H1 (cell line): ENCODE measurements around the gene KCNQ2. TPM values are rescaled to one million over a fixed set of nuclear protein-coding genes. Genes with fewer than 3 reads are reported as not detected.

ENCODE experiments used
- CBX5 ChIP-seq: fragments of 300-800, 300-1000 bp; sonication (generic); IDR thresholded peaks from 2 replicates; pipeline ENCODE4 v1.7.1; 2016; ENCODE audit warnings: antibody characterized with exemption, low read length, low read depth
- CHD2 ChIP-seq: IDR thresholded peaks from 2 replicates; pipeline ENCODE4 v1.6.1; 2012; ENCODE audit warnings: low read length, improper control_type of control experiment
- EGR1 ChIP-seq: IDR thresholded peaks from 2 replicates; pipeline ENCODE4 v1.6.1; 2011; ENCODE audit warnings: low read depth, low read length, borderline replicate concordance
- KDM4A ChIP-seq: IDR thresholded peaks from one replicate; pipeline ENCODE4 v1.7.1; 2012; ENCODE audit warnings: low read depth, mild to moderate bottlenecking, moderate library complexity, low read length, inconsistent platforms; ENCODE audit not compliant: severe bottlenecking
- MAFK ChIP-seq: IDR thresholded peaks from 2 replicates; pipeline ENCODE4 v1.6.1; 2012; ENCODE audit warnings: low read depth, mild to moderate bottlenecking, improper control_type of control experiment, low read length
- YY1 ChIP-seq: IDR thresholded peaks from 2 replicates; pipeline ENCODE4 v1.6.1; 2011; ENCODE audit warnings: low read depth, mild to moderate bottlenecking, low read length
- polyA plus RNA-seq, 7 experiments: library from polyadenylated mRNA; depleted of rRNA in 3 of 7; stranded (reverse) in 5 of 7; unstranded in 2 of 7; fragments of >200 nt in 5 of 7; fragments of 200-250 nt in 2 of 7; gene quantifications; 1 replicate in 5 of 7; 2 replicates in 1 of 7; 4 replicates in 1 of 7; pipeline versions ENCODE4 v1.2.1 to v1.2.3, GENCODE V29; 2011 to 2013; ENCODE audit warnings: missing spikeins in 2 of 7, mixed read lengths in 2 of 7
- total RNA-seq: library from RNA; stranded (reverse); fragmentation: NEBNext Ultra II Directional; extraction: Animal tissue kit (Norgen Biotek cat#: 25700); gene quantifications from 2 replicates; pipeline ENCODE4 v1.2.1, GENCODE V29; 2021

The KCNQ2 gene
- total and polyA plus RNA-seq, 2 of the 8 experiments (the other 6 are each of a cell fraction or from before 2014, with no cell fraction given), result 82.6 to 243 TPM

GRCh38 chr20:63471002-63471716, 1.3 kb downstream of the KCNQ2 start (continued):
- no peak for TF ChIP-seq MAFK
- no peak for TF ChIP-seq CHD2
- TF ChIP-seq CBX5, result no peak
- TF ChIP-seq KDM4A, result peak; percentile 50
- TF ChIP-seq EGR1, result no peak
- peak; percentile 95 for TF ChIP-seq YY1
